GM23248 (cell line): ENCODE results near the gene VPS41.

Experiments
- EZH2 ChIP-seq: fragments of 200-600 bp; sonication (generic); IDR thresholded peaks from 2 replicates; pipeline ENCODE4 v1.6.1; 2018; ENCODE audit warnings: antibody characterized with exemption, mild to moderate bottlenecking; ENCODE audit not compliant: insufficient read depth, poor library complexity, severe bottlenecking
- EZH2phosphoT487 ChIP-seq: fragments of 200-600 bp; sonication (generic); IDR thresholded peaks from 2 replicates; pipeline ENCODE4 v1.6.1; 2018; ENCODE audit warnings: antibody characterized with exemption, moderate library complexity, mild to moderate bottlenecking, low read depth; ENCODE audit not compliant: insufficient read depth

DNA sequence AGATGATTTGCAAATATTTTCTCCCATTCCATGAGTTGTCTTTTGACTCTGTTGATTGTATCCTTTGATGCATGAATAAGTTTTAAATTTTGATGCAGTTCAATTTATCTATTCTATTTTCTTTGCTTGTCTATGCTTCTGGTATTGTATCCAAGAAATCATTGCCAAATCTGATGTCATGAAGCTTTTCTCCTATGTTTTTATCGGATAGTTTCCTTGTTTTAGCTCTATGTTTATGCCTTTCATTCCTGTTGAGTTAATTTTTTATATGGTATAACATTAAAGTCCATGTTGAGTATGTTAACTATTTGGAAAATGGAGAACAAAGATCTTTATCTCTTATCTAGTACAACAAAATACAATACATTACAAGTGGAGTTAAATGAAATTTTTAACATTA is 27.6 kb upstream of the VPS41 start:
- TF ChIP-seq EZH2 = no peak
- no peak for TF ChIP-seq EZH2phosphoT487
